H9 (cell line): Measurements from ENCODE around the gene KIF14. TPM values are rescaled to one million over a fixed set of nuclear protein-coding genes. Genes with fewer than 3 reads are reported as not detected.

Source experiments
- DNase-seq: peaks from one replicate; pipeline ENCODE4 v3.0.0-alpha.2; 2017
- H2AFZ ChIP-seq: one replicate; pipeline ENCODE4 v1.6.1; 2013; ENCODE audit warnings: mild to moderate bottlenecking, low read length, control low read depth, moderate library complexity
- H2AK5ac ChIP-seq: 2 replicates; pipeline ENCODE4 v1.6.1; 2013; ENCODE audit warnings: low read length, control low read depth, mixed read lengths; ENCODE audit not compliant: insufficient read length
- H2BK120ac ChIP-seq: one replicate; pipeline ENCODE4 v1.6.1; 2013; ENCODE audit warnings: low read depth, mild to moderate bottlenecking, low read length, control low read depth, inconsistent platforms; ENCODE audit not compliant: poor library complexity, severe bottlenecking
- H2BK12ac ChIP-seq: 2 replicates; pipeline ENCODE4 v1.6.1; 2013; ENCODE audit warnings: low read length, control low read depth, mixed read lengths, low read depth; ENCODE audit not compliant: insufficient read length
- H2BK15ac ChIP-seq: 2 replicates; pipeline ENCODE4 v1.6.1; 2013; ENCODE audit warnings: low read depth, low read length, control low read depth
- H2BK20ac ChIP-seq: one replicate; pipeline ENCODE4 v1.6.1; 2013; ENCODE audit warnings: low read depth, mild to moderate bottlenecking, low read length, control low read depth, inconsistent platforms; ENCODE audit not compliant: poor library complexity, severe bottlenecking
- H2BK5ac ChIP-seq: 2 replicates; pipeline ENCODE4 v1.6.1; 2013; ENCODE audit warnings: low read length, control low read depth, mixed read lengths; ENCODE audit not compliant: insufficient read length
- H3K14ac ChIP-seq: 2 replicates; pipeline ENCODE4 v1.6.1; 2013; ENCODE audit warnings: low read length, control low read depth; ENCODE audit not compliant: insufficient read depth
- H3K18ac ChIP-seq: 2 replicates; pipeline ENCODE4 v1.6.1; 2013; ENCODE audit warnings: low read depth, mild to moderate bottlenecking, mixed read lengths, low read length, control low read depth; ENCODE audit not compliant: insufficient read length
- H3K23ac ChIP-seq: 2 replicates; pipeline ENCODE4 v1.6.1; 2013; ENCODE audit warnings: low read length, control low read depth, mixed read lengths, low read depth; ENCODE audit not compliant: insufficient read length
- H3K23me2 ChIP-seq: 2 replicates; pipeline ENCODE4 v1.6.1; 2013; ENCODE audit warnings: low read depth, mild to moderate bottlenecking, mixed read lengths, low read length, control low read depth; ENCODE audit not compliant: insufficient read length, poor library complexity, severe bottlenecking
- H3K27ac ChIP-seq: 2 replicates; pipeline ENCODE4 v1.5.1; 2013; ENCODE audit warnings: low read length, control low read depth, mixed read lengths, low read depth; ENCODE audit not compliant: insufficient read length
- H3K27me3 ChIP-seq: 2 replicates; pipeline ENCODE4 v1.6.1; 2013; ENCODE audit warnings: low read length, control low read depth, inconsistent platforms; ENCODE audit not compliant: insufficient read depth
- H3K4ac ChIP-seq: 2 replicates; pipeline ENCODE4 v1.6.1; 2013; ENCODE audit warnings: low read depth, mild to moderate bottlenecking, control low read depth, inconsistent platforms, low read length, moderate library complexity
- H3K4me1 ChIP-seq: 2 replicates; pipeline ENCODE4 v1.6.1; 2013; ENCODE audit warnings: low read length, control low read depth, inconsistent platforms; ENCODE audit not compliant: insufficient read depth
- H3K4me2 ChIP-seq: 2 replicates; pipeline ENCODE4 v1.6.1; 2013; ENCODE audit warnings: low read length, control low read depth, mixed read lengths; ENCODE audit not compliant: insufficient read length, insufficient read depth
- H3K56ac ChIP-seq: 2 replicates; pipeline ENCODE4 v1.6.1; 2013; ENCODE audit warnings: low read depth, mild to moderate bottlenecking, mixed read lengths, low read length, control low read depth; ENCODE audit not compliant: insufficient read length
- H3K79me1 ChIP-seq: 2 replicates; pipeline ENCODE4 v1.6.1; 2013; ENCODE audit warnings: low read depth, mild to moderate bottlenecking, moderate library complexity, low read length, control low read depth, inconsistent platforms; ENCODE audit not compliant: insufficient read depth, poor library complexity, severe bottlenecking
- H3K79me2 ChIP-seq: 2 replicates; pipeline ENCODE4 v1.6.1; 2013; ENCODE audit warnings: low read length, control low read depth, inconsistent platforms; ENCODE audit not compliant: insufficient read depth
- H3K9ac ChIP-seq: 2 replicates; pipeline ENCODE4 v1.6.1; 2013; ENCODE audit warnings: low read length, control low read depth, mixed read lengths; ENCODE audit not compliant: insufficient read length; ENCODE audit errors: extremely low read depth
- H3K9me3 ChIP-seq: one replicate; pipeline ENCODE4 v1.6.1; 2013; ENCODE audit warnings: low read depth, low read length, inconsistent platforms; ENCODE audit not compliant: control insufficient read depth
- H3T11ph ChIP-seq: one replicate; pipeline ENCODE4 v1.6.1; 2013; ENCODE audit warnings: mild to moderate bottlenecking, low read length, control low read depth, inconsistent platforms
- H4K20me1 ChIP-seq: one replicate; pipeline ENCODE4 v1.6.1; 2013; ENCODE audit not compliant: control insufficient read depth, insufficient read length, insufficient read depth
- H4K5ac ChIP-seq: 2 replicates; pipeline ENCODE4 v1.6.1; 2013; ENCODE audit warnings: low read depth, mild to moderate bottlenecking, mixed read lengths, low read length, control low read depth; ENCODE audit not compliant: insufficient read length
- H4K8ac ChIP-seq: replicated peaks from 2 replicates; pipeline ENCODE4 v1.6.1; 2013; ENCODE audit warnings: low read length, control low read depth, mixed read lengths, low read depth; ENCODE audit not compliant: insufficient read length
- H4K91ac ChIP-seq: 2 replicates; pipeline ENCODE4 v1.6.1; 2013; ENCODE audit warnings: low read depth, mild to moderate bottlenecking, moderate library complexity, mixed read lengths, low read length, control low read depth; ENCODE audit not compliant: insufficient read length
- H3K27ac Mint-ChIP-seq, 3 experiments: 2 replicates in 2 of 3; 3 replicates in 1 of 3; pipeline ENCODE4 v1.8.0; 2020 to 2021; ENCODE audit warnings: mixed read lengths in 3 of 3, mild to moderate bottlenecking in 1 of 3, moderate library complexity in 1 of 3
- H3K27me3 Mint-ChIP-seq: 2 replicates; pipeline ENCODE4 v1.8.0; 2021; ENCODE audit warnings: low read depth, mild to moderate bottlenecking, moderate library complexity, mixed read lengths
- H3K36me3 Mint-ChIP-seq, 3 experiments: 2 replicates in 2 of 3; 3 replicates in 1 of 3; pipeline ENCODE4 v1.8.0; 2020 to 2021; ENCODE audit warnings: low read depth in 3 of 3, mixed read lengths in 3 of 3; ENCODE audit not compliant: insufficient read depth in 1 of 3
- H3K4me1 Mint-ChIP-seq, 2 experiments: 2 replicates each; pipeline ENCODE4 v1.8.0; 2020; ENCODE audit warnings: mixed read lengths in 2 of 2
- H3K4me3 Mint-ChIP-seq, 2 experiments: 2 replicates in 1 of 2; 3 replicates in 1 of 2; pipeline ENCODE4 v1.8.0; 2020 to 2021; ENCODE audit warnings: mild to moderate bottlenecking in 2 of 2, mixed read lengths in 2 of 2, moderate library complexity in 1 of 2
- H3K9me3 Mint-ChIP-seq, 2 experiments: 2 replicates in 1 of 2; 3 replicates in 1 of 2; pipeline ENCODE4 v1.8.0; 2020; ENCODE audit warnings: mild to moderate bottlenecking in 2 of 2, mixed read lengths in 2 of 2, moderate library complexity in 1 of 2
- WGBS: extraction: QIAGEN DNeasy Blood & Tissue Kit; methylation state at CpG from one replicate; pipeline ENCODE4 v1.1.7; 2013; ENCODE audit warnings: missing lambda C conversion rate, low lambda C conversion rate, mixed read lengths; ENCODE audit not compliant: insufficient read length; ENCODE audit errors: extremely low coverage; 5-methylcytosine and 5-hydroxymethylcytosine counted together
- total RNA-seq: library from RNA; stranded (reverse); gene quantifications from 2 replicates; pipeline ENCODE4 v1.2.1, GENCODE V29; 2021
- TF ChIP-seq, protein P1 (sequence below): fragments of 200-600 bp; sonication (generic); conservative IDR thresholded peaks from 3 replicates; pipeline ENCODE4 v1.8.0; 2021; ENCODE audit warnings: antibody characterized with exemption, mild to moderate bottlenecking

The KIF14 gene
- total RNA-seq, 1 experiment from 2014 or later = 18.2 TPM

GRCh38 chr1:200626853-200627534, 6.4 kb upstream of the KIF14 start:
- no peaks in the 10 kb centered on the region for H3K36me3 Mint-ChIP-seq
- no peak overlapping the region for H3K18ac ChIP-seq
- no peak overlapping the region for H2BK120ac ChIP-seq
- H3K27ac ChIP-seq = no peak overlapping the region
- H3K4ac ChIP-seq = no peak overlapping the region
- H3K9me3 Mint-ChIP-seq = no peaks in the 10 kb centered on the region
- no peaks in the 10 kb centered on the region; the same call in 1 of the 2 replicates for H3K27me3 Mint-ChIP-seq
- H3K9me3 ChIP-seq = no peaks in the 10 kb centered on the region
- no peak overlapping the region for H3T11ph ChIP-seq
- H2BK15ac ChIP-seq = no peak overlapping the region
- no peak overlapping the region for H3K23ac ChIP-seq
- H3K27ac Mint-ChIP-seq = no peak overlapping the region
- H3K79me2 ChIP-seq = no peaks in the 10 kb centered on the region
- peaks cover 7 to 12% of the 10 kb centered on the region in 2 experiments for H3K4me1 Mint-ChIP-seq
- DNase-seq = no peak
- no peak overlapping the region for H3K14ac ChIP-seq
- no peak overlapping the region for H4K8ac ChIP-seq
- no peak overlapping the region for H2AFZ ChIP-seq
- peaks cover 6% of the 10 kb centered on the region for H3K4me1 ChIP-seq
- H2AK5ac ChIP-seq = no peak overlapping the region
- no peak overlapping the region for H3K56ac ChIP-seq
- H2BK20ac ChIP-seq = no peak overlapping the region
- no CpG with 5 or more reads among the region's 5 CpGs for WGBS
- H3K4me2 ChIP-seq = no peak overlapping the region
- H3K79me1 ChIP-seq = no peaks in the 10 kb centered on the region
- no peak overlapping the region for H2BK5ac ChIP-seq
- no peaks in the 10 kb centered on the region for H4K20me1 ChIP-seq
- H3K23me2 ChIP-seq = no peaks in the 10 kb centered on the region
- no peak overlapping the region for H4K5ac ChIP-seq
- no peak overlapping the region for H3K9ac ChIP-seq
- H2BK12ac ChIP-seq = no peak overlapping the region
- H3K4me3 Mint-ChIP-seq = no peak overlapping the region
- TF ChIP-seq, protein P1, sequence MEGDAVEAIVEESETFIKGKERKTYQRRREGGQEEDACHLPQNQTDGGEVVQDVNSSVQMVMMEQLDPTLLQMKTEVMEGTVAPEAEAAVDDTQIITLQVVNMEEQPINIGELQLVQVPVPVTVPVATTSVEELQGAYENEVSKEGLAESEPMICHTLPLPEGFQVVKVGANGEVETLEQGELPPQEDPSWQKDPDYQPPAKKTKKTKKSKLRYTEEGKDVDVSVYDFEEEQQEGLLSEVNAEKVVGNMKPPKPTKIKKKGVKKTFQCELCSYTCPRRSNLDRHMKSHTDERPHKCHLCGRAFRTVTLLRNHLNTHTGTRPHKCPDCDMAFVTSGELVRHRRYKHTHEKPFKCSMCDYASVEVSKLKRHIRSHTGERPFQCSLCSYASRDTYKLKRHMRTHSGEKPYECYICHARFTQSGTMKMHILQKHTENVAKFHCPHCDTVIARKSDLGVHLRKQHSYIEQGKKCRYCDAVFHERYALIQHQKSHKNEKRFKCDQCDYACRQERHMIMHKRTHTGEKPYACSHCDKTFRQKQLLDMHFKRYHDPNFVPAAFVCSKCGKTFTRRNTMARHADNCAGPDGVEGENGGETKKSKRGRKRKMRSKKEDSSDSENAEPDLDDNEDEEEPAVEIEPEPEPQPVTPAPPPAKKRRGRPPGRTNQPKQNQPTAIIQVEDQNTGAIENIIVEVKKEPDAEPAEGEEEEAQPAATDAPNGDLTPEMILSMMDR = no peak
- no peaks in the 10 kb centered on the region for H3K27me3 ChIP-seq
- H4K91ac ChIP-seq = no peak overlapping the region
